ENCODE measurements around the gene SOX5. TPM values are rescaled to one million over a fixed set of nuclear protein-coding genes. Genes with fewer than 3 reads are reported as not detected.

The SOX5 gene
- total RNA-seq, 1 donor from 2014 or later = 2.9 TPM

- H3K4me3 ChIP-seq = no peak overlapping the region
- H3K9me3 ChIP-seq (replicated peaks) = no peaks in the 10 kb centered on the region
- no peaks in the 10 kb centered on the region for H3K36me3 ChIP-seq
- H3K27ac ChIP-seq (replicated peaks) = no peak overlapping the region
- intact Hi-C loops (cut with micrococcal nuclease) = no loop called here
- no peaks in the 10 kb centered on the region for H3K4me1 ChIP-seq
- no peak for DNase-seq
- no peaks in the 10 kb centered on the region for H3K27me3 ChIP-seq (ENCODE audit: low read depth)
- no peak for TF ChIP-seq CTCF (IDR thresholded peaks at IDR 0.05; ENCODE audit: borderline replicate concordance)
Observed at GRCh38 chr12:23640754-23641153, 308.7 kb downstream of the SOX5 start.

- no peaks in the 10 kb centered on the region for H3K9me3 ChIP-seq (replicated peaks)
- H3K36me3 ChIP-seq = no peaks in the 10 kb centered on the region
- no peak overlapping the region for H3K27ac ChIP-seq (replicated peaks)
- H3K4me3 ChIP-seq = no peak overlapping the region
- TF ChIP-seq CTCF (IDR thresholded peaks at IDR 0.05; ENCODE audit: borderline replicate concordance) = no peak
- no peak for DNase-seq
- no peaks in the 10 kb centered on the region for H3K4me1 ChIP-seq
- H3K27me3 ChIP-seq (ENCODE audit: low read depth) = no peaks in the 10 kb centered on the region
- intact Hi-C loops (cut with micrococcal nuclease) = no loop called here
Observed at GRCh38 chr12:23634344-23634743, 315.1 kb downstream of the SOX5 start.

- no peak overlapping the region for H3K27ac ChIP-seq (replicated peaks)
- no peaks in the 10 kb centered on the region for H3K27me3 ChIP-seq (ENCODE audit: low read depth)
- DNase-seq = no peak
- no peak overlapping the region for H3K4me3 ChIP-seq
- H3K36me3 ChIP-seq = no peaks in the 10 kb centered on the region
- intact Hi-C loops (cut with micrococcal nuclease) = no loop called here
- no peak for TF ChIP-seq CTCF (IDR thresholded peaks at IDR 0.05; ENCODE audit: borderline replicate concordance)
- no peaks in the 10 kb centered on the region for H3K4me1 ChIP-seq
- no peaks in the 10 kb centered on the region for H3K9me3 ChIP-seq (replicated peaks)
Observed at GRCh38 chr12:23631786-23632377, 317.6 kb downstream of the SOX5 start.

- intact Hi-C loops (cut with micrococcal nuclease) = no loop called here
- no peak overlapping the region for H3K4me3 ChIP-seq
Observed at GRCh38 chr12:23630524-23630923, 318.9 kb downstream of the SOX5 start.

GRCh38 chr12:23628806-23629205 lies 320.7 kb downstream of the SOX5 start:
- no peak overlapping the region for H3K27ac ChIP-seq (replicated peaks)
- DNase-seq = no peak
- no peaks in the 10 kb centered on the region for H3K9me3 ChIP-seq (replicated peaks)
- H3K36me3 ChIP-seq = no peaks in the 10 kb centered on the region
- no peak overlapping the region for H3K4me3 ChIP-seq
- intact Hi-C loops (cut with micrococcal nuclease) = no loop called here
- H3K27me3 ChIP-seq (ENCODE audit: low read depth) = no peaks in the 10 kb centered on the region
- TF ChIP-seq CTCF (IDR thresholded peaks at IDR 0.05; ENCODE audit: borderline replicate concordance) = no peak
- H3K4me1 ChIP-seq = no peaks in the 10 kb centered on the region

More at GRCh38 chr12:23630524-23630923, 318.9 kb downstream of the SOX5 start:
- no peak for TF ChIP-seq CTCF (IDR thresholded peaks at IDR 0.05; ENCODE audit: borderline replicate concordance)
- H3K36me3 ChIP-seq = no peaks in the 10 kb centered on the region
- H3K27me3 ChIP-seq (ENCODE audit: low read depth) = no peaks in the 10 kb centered on the region
- H3K9me3 ChIP-seq (replicated peaks) = no peaks in the 10 kb centered on the region
- H3K27ac ChIP-seq (replicated peaks) = no peak overlapping the region
- no peaks in the 10 kb centered on the region for H3K4me1 ChIP-seq
- no peak for DNase-seq

Data from left ventricle myocardium inferior (tissue), 1 donor.